PC-3 (cell line): ENCODE measurements around the gene PAX5.

Experiments used
- CTCF ChIP-seq: fragments of 300-600 bp; sonication (generic); conservative IDR thresholded peaks from 2 replicates; pipeline ENCODE4 v1.5.1; 2017; ENCODE audit warnings: antibody characterized with exemption, low read depth, mild to moderate bottlenecking, low read length
- EZH2 ChIP-seq: fragments of 300-600 bp; sonication (generic); IDR thresholded peaks from one replicate; pipeline ENCODE4 v1.6.1; 2017; ENCODE audit warnings: antibody characterized with exemption, mild to moderate bottlenecking, low read length; ENCODE audit not compliant: unreplicated experiment
- EZH2phosphoT487 ChIP-seq: fragments of 300-600 bp; sonication (generic); IDR thresholded peaks from 2 replicates; pipeline ENCODE4 v1.6.1; 2018; ENCODE audit warnings: mild to moderate bottlenecking, antibody characterized with exemption, low read length, borderline replicate concordance

GRCh38 chr9:36794461-36794860, 239.6 kb downstream of the PAX5 start:
- no peak for TF ChIP-seq CTCF
- TF ChIP-seq EZH2: no peak
- TF ChIP-seq EZH2phosphoT487: no peak
